Astrocyte (in vitro differentiated cells and primary cell): ENCODE results near the gene PMP22.

Experiments
- EZH2 ChIP-seq: IDR thresholded peaks from 2 replicates; pipeline ENCODE4 v1.6.1; 2012; ENCODE audit warnings: mild to moderate bottlenecking, low read length, inconsistent platforms; ENCODE audit not compliant: insufficient read depth
- TF ChIP-seq, protein P1 (sequence below): IDR thresholded peaks from 2 replicates; pipeline ENCODE4 v1.5.1; 2011; ENCODE audit warnings: low read depth, mild to moderate bottlenecking, inconsistent platforms, low read length, moderate library complexity; ENCODE audit not compliant: insufficient read depth

DNA sequence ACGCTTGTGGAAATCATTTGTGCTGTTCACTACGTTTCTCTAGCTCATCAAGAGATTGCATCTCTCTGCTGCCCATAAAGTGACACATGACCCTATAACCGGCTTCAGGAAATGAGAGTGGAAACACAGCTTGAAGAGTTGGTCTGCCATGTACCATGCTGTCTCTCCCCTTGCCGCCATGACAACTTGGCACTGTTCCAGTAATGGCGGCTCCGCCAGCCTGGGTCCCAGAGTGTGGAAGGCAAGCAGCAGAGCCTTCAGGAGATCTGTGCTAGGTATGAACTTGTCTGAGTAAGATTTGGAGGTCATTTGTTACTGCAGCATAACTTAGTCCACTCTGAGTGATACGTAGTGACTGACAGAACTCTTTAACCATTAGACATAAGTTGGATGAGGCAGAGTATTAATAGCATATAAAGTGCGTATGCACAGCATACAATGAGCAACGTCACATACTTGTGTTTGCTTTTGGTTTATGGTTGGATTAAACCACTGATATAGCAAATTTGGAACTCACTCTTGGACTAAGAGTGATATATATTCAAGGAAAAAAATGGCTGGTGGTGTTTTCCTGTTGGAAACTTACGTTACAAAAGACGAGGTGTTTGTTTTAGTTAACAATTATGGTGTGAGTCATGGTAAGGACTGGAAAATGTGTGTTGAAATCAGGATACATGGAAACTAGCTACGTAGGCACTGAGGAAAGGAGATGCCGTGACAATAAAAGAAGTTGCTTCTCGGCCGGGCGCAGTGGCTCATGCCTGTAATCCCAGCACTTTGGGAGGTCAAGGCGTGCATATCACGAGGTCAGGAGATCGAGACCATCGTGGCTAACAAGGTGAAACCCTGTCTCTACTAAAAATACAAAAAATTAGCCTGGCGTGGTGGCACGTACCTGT, 24.4 kb upstream of the PMP22 start:
- TF ChIP-seq, protein P1, sequence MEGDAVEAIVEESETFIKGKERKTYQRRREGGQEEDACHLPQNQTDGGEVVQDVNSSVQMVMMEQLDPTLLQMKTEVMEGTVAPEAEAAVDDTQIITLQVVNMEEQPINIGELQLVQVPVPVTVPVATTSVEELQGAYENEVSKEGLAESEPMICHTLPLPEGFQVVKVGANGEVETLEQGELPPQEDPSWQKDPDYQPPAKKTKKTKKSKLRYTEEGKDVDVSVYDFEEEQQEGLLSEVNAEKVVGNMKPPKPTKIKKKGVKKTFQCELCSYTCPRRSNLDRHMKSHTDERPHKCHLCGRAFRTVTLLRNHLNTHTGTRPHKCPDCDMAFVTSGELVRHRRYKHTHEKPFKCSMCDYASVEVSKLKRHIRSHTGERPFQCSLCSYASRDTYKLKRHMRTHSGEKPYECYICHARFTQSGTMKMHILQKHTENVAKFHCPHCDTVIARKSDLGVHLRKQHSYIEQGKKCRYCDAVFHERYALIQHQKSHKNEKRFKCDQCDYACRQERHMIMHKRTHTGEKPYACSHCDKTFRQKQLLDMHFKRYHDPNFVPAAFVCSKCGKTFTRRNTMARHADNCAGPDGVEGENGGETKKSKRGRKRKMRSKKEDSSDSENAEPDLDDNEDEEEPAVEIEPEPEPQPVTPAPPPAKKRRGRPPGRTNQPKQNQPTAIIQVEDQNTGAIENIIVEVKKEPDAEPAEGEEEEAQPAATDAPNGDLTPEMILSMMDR = no peak
- no peak for TF ChIP-seq EZH2
